ENCODE measurements around the gene CENPA.
"Not testable (repeated sequence)": the region's sequence is repeated elsewhere in the genome, so short reads cannot be mapped to it uniquely, and the experiment has no call there.

DNA sequence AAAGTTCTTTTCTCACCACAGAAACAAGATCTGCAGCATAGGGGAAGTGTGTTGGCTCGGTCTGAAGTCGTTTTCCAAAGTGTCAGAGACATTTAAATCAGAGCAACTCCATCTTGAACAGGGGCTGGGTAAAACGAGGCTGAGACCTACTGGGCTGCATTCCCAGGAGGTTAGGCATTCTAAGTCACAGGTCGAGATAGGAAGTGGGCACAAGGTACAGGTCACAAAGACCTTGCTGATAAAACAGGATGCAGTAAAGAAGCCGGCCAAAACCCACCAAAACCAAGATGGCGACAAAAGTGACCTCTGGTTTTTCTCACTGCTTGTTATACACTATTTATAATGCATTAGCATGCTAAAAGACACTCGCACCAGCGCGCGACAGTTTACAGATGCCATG is 24.9 kb upstream of the CENPA start:
- not testable (repeated sequence) for TF ChIP-seq EP300, CTCF, POLR2A, POLR2AphosphoS5 (IDR thresholded peaks at IDR 0.05)
